Stimulated activated CD8-positive, alpha-beta memory T cell treated with anti-CD3 and anti-CD28 coated beads, Interleukin-4, amount 100 ng/mL, for 4 hours (primary cell): ENCODE results near the gene RPH3AL.
"Not testable (repeated sequence)": the region's sequence is repeated elsewhere in the genome, so short reads cannot be mapped to it uniquely, and the experiment has no call there.

Experiments used
- DNase-seq, 2 donors: peaks; one replicate each; pipeline ENCODE4 v3.0.0-alpha.2; 2020; ENCODE audit warnings: low read depth in 2 of 2, low spot score in 1 of 2

The RPH3AL gene

DNA sequence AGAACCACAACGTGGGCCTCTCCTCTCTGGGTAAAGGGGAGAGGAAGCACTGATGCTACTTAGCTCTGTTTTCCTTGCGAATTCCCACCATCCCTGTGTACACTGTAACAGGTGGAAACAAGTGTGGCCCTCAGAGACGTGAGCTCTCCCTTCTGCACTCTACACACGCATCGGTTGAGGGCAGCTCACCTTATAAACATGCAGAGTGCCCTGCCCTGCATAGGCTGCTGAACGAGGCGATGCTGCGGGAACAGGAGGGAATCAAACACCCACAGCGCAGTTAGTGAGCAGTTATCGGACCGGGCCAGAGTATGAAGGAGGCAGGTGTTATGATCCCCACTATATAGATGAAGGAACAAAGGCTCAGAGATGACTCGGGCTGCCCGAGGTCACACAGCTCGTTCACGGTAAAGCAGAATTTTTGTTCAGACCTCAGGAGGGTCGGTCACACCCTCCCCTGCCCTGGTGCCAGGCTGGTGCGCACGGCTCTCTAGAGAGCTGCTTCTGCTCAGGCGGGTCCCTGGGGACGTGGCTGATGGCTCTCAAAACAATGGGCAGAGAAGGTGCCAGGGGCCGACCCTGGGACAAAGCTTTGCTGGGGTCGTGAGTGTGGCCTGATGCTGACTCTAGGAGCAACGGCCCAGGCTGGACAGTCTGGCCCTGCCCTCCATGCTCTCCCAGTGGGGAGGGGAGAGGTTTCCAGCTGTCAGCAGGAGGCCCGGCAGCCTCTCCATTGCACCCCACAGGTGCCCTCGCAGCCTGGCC lies 68.5 kb downstream of the RPH3AL start:
- no peak for DNase-seq

DNA sequence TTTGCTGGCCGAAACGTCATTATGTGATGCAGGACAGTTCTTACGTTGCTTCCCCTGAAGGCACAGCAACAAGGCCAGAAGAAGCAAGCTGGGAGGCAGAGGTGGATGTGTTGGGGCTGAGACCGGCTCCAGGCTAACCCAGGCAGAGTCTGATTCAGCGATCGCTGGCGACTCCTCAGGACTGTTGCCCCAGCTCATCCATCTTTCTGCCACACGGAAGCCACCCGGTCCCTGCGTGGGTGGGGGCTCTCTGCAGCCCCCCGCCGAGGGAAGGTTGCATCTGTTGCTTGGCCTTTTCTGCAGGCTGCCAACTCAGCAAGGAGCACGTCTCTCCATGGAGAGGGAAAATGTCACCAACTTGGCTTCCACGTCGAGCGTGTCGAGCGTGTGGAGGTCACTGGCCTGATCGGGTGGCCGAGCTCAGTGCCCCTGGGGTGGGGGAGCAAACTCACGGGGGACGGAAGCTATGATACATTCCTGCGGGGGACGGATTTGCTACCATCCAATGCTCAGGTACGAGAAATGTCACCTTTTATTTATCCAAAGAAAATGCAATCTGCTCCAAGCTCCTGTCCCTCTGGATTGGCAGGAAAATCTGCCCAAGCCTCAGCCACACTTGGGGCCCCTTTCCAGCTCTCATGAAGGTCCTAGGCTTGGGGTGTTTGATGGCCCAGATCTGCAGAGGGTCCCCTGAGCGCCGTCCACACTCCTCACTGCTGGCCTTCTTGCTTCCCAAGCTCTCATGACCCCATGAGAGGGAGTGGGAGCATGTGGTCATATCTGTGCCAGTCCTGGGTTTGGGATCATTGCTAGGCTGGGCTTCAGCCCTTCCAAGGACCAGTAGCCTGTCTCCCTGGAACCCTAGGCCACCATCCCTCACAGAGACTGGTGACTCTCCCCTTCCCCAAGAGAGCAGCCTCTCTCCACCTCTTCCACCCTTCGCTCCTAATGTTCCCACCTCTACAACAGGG lies 69.4 kb downstream of the RPH3AL start:
- no peak for DNase-seq

DNA sequence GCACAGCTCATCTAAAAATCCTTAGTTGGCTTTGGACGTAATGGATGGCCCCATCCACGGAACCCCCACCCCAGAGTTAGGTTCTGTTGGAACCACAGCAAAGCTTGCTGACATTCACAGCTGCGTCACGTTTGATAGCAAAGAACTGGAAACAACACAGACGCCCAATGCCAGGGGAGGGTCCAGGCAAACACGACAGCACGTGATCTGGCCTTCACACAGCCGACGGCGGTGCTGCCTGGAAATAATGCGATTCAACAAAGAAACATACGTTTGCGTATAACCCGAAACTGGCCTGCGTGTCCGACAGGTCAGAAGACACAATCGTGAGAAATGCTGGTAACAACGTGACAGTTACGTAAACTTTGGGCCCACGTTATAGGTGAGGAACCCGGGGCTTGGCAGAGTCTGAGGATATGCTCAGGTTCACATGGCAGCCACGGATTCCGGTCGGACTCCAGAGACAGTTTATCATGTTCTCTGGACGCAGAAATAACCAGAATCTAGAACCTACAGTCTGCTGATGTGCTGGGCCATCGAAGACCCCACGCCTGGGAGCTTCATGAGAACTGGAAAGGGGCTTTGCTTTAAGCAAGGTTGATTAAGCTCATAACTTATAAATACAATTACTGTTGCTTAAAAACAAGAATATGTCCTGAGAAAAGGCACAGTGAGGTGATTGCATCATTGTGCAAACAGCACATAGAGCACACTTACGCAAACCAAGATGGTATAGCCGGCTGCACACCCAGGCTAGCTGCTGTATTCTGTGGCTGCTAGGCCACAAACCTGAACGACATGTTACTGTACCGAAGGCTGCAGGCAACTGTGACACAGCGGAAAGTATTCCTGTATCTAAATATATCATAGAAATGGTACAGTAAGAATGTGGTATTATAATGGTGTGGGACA lies 70.4 kb downstream of the RPH3AL start:
- no peak for DNase-seq

GRCh38 chr17:281365-281999 lies 71.1 kb downstream of the RPH3AL start:
- no peak for DNase-seq

- DNase-seq = no peak
Measured at GRCh38 chr17:280901-281300, 71.7 kb downstream of the RPH3AL start.

GRCh38 chr17:280216-280615 lies 72.4 kb downstream of the RPH3AL start:
- no peak for DNase-seq

- no peak for DNase-seq
Measured at GRCh38 chr17:279776-280175, 72.8 kb downstream of the RPH3AL start.

GRCh38 chr17:279331-279730 lies 73.3 kb downstream of the RPH3AL start:
- no peak for DNase-seq

- DNase-seq = no peak
Measured at GRCh38 chr17:278676-279059, 73.9 kb downstream of the RPH3AL start.

DNA sequence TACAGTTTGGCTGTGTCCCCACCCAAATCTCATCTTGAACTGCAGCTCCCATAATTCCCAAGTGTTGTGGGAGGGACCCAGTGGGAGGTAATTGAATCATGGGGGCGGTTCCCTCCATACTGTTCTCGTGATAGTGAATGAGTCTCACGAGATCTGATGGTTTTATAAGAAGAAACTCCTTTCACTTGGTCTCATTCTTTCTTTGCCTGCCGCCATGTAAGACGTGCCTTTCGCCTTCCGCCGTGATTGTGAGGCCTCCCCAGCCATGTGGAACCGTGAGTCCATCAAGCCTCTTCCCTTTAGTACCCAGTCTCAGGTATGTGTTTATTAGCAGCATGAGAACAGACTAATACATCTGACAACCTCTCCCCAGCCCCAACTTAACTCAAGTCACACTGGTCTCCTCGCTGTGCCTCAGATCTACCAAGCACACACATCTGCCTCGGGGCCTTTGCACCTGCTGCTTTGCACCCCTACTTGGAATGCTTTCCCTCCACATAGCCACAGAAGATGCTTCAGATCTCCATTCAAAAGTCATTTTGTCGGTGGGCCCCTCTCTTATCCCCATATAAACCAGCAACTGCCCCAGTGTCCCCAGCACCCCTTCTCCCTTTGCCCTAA lies 74.4 kb downstream of the RPH3AL start:
- DNase-seq = no peak

GRCh38 chr17:274902-275301 lies 77.7 kb downstream of the RPH3AL start:
- no peak for DNase-seq

GRCh38 chr17:273981-274832 lies 78.4 kb downstream of the RPH3AL start:
- DNase-seq = no peak

GRCh38 chr17:272856-273255 lies 79.8 kb downstream of the RPH3AL start:
- DNase-seq = not testable (repeated sequence)

- not testable (repeated sequence) for DNase-seq
Measured at GRCh38 chr17:271928-272623, 80.5 kb downstream of the RPH3AL start.

GRCh38 chr17:269616-270514 lies 82.7 kb downstream of the RPH3AL start:
- no peak for DNase-seq

GRCh38 chr17:266701-267667 lies 85.6 kb downstream of the RPH3AL start:
- DNase-seq = no peak
